Measurements from ENCODE around the gene DRAM2.
"Not testable (repeated sequence)": the region's sequence is repeated elsewhere in the genome, so short reads cannot be mapped to it uniquely, and the experiment has no call there.

DRAM2 gene

DNA sequence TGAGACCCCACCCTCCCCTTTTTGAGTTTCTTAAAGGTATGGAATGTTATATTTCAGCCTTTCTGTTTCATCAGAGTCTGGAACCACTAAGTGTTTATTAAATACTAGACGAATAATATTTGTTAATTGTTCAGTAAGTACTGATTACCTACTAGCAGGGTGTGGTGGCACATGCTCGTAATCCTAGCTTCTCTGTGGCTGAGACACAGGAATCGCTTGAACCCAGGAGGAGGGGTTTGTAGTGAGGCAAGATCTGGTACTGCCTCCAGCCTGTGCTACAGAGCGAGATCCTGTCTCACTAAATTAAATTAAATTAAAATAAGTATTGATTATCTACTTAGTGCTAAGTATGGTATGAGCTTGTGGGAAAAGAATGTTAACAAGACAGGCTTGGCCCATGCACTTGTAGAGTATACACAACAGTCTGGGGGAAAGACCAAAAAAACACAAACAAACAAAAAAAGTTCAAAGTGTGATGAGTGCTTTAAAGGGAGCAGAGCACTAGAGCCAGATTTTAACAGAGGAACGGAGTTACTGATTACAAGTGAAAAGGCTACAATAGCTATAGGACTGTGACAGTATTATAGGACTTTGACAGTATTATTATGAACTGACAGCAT is 2.6 kb upstream of the DRAM2 start:
- no peak for DNase-seq (ENCODE audit: low read depth)

DNA sequence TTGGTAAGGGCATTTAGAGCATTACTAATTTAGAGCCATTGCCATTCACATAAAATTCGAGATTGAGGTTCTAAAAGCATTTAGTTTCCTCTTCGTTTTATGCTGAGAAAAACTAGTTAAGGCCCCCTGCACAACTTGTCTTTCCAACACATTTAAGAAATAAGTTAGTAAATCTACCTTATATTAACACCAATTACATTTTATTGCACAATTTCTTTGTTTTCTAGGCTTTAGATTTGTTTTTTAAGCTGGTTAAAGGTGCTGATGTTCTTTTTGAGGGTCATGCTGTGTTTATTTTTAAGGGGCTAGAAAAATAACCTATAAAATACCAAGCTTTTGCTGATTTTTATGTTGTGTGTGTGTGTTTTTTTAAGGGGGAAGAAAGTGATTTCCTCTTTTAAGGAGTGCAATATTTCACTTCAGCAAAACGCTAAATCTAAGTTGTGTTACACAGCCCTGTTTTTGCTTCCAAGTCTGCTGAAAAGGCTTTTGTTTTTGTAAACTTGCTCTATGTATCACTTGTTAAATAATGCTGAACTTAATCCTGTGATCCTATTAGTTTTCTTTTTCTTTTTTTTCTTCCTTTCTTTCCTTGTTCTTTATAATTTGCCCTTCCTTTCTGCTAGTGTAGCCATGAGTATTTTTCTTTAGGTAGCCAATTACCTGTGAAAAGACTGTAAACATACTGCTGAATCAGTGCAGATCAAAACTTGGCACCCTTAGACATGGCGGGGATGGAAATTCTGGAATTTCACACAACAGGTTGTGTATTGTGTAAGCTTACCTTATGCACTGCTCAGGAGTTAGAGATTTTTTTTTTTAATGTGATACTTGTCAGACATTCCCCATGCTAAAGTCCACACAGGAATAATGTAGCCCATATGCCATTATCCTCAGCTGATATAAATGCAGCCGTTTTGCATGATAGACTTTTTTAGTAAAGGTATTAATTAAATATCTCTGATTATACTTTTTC is 1.6 kb upstream of the DRAM2 start:
- DNase-seq (ENCODE audit: low read depth): no peak

DNA sequence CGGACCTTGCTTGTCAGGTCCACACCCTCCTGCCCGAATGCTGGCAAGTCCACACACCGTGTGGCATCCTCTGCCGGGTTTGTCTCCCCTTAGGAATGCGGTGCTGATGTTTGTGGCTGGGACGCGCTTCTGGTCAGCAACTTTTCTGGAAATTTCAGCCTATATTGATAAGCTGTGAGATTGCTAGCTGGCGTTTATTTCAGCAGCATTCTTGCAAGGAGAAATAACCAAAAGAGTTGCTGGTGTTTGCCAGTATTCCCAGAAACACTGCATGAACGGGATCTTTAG is 731 bp upstream of the DRAM2 start:
- no peak for DNase-seq (ENCODE audit: low read depth)

DNA sequence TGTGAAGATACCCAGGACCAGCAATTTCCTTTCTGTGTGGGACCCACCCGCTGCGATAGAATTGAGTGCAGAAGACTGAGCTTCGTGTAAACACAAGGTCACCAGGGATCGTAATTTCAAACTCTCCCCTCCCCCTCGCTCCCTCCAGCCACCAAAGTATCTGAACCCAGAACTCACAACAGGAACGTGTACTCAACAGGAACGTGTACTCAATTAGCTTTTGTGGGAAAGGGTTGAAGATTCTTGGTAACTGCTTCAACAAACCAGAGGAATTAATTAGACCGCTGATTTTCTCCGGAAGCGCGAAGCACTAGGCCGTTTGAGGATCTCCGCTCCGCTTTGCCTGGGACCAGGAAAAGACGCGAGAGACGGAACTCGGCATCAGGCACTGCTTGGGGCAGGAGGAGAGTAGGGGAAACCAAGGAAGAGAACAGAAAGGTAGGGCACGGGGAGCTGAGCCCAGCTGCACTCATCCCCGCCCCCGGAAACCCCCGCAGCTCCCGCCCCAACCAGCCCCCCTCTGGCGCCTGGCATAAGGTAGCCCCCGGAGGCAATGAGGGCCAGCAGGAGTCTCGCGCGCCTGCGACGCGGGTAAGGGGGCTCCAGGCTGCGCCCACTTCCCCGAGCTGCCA is 453 bp downstream of the DRAM2 start:
- no peak for DNase-seq (ENCODE audit: low read depth)

DNA sequence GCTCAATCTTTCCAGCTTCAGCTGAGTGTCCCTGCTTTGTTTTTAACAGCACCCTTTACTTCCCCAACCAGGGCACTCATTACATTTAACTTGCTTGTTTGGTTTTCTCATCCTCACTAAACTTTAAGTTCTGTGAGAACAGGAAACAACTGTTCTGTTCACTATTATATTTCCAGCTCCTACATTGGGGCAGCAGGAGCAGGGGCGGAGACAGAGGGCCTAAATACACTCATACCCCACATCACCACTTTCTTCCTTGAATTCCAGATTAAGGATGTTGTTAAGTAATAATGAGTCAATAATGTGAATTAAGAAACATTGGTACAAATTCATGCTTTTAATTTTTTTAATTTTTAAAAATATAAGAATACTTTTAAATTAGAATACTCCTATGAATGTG is 6.0 kb downstream of the DRAM2 start:
- no peak for DNase-seq (ENCODE audit: low read depth)

DNA sequence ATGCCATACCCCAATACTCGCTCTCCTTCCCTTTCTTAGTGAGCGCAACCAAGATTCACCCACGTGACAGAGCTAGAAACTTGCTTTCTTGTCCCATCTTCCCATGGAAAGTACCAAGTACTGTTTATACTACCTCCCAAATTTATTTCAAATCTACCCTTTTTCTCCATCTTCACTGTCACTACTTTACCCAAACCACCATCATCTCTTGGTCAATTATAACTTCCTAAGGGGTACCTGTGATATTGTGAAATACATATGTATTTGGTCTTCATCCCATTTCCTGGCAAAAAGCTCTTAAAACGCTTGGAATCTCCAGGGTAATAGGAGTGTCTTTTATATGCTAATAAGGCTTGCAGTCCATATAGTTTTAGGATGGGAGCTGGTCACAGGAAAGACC is 8.2 kb downstream of the DRAM2 start:
- DNase-seq (ENCODE audit: low read depth): no peak

DNA sequence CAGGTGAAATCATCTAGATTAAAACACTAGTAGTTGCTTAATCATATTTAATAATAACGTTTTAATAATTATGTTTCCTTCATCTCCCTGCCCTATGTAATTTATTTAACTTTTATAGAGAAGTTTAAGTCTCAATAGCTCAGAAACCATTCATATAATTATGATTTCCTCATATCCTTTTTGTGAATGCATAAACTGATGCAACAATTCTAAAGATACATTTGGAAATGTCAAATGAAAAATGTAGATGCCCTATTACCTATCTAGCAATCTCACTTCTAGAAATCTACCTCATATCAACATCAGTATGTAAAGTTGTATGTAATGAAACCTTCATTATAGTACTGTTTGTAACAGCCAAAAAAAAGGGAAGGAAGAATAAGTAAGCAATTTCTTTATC is 10.5 kb downstream of the DRAM2 start:
- DNase-seq (ENCODE audit: low read depth): no peak

DNA sequence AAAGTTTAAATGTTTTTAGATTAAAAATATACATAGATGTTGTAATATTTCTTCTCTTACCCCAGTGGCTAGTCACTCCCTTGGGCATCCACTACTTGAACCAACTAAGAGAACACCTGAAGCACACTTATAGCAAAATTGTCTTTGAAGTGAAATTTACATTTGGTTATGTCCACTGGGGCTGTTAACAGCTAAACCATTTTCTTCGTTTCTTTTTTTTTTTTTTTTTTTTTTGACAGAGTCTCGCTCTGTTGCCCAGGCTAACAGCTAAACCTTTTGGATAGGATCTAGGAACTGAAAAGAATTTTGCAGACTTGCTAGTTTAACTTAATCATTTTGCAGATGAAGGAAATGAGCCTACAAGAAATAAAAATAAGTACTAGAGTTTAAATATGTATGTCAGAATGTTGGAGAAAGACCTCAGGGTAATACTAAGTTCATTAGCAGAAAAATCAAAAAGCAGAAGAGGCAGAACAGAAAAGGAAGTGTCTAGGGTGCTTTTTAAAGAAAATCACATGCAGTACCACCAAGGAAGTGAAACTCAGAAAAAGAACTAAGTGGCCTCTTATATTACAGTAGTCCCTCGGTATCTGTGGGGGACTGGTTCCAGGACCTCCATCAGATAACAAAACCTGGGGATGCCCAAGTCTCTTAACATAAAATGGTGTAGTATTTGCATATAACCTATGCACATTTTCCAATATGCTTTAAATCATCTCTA is 11.8 kb downstream of the DRAM2 start:
- DNase-seq (ENCODE audit: low read depth): no peak

DNA sequence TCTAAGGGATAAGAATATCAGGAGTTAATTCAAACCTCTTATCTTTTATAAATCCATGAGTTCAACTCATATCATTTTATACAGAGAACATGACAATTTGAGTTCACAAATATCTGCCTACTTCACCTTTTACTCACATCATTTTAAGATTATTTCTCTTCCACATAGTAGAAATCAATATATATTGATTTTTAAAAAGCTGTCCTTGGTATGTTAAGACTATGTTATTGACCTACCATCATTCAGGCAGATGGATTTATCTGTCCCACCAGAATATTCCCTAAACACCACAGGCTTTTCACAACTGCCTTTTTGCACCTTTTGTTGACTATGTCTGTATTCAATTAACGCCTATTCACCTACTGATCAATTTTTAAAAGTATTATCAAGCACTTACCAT is 13.5 kb downstream of the DRAM2 start:
- no peak for DNase-seq (ENCODE audit: low read depth)

DNA sequence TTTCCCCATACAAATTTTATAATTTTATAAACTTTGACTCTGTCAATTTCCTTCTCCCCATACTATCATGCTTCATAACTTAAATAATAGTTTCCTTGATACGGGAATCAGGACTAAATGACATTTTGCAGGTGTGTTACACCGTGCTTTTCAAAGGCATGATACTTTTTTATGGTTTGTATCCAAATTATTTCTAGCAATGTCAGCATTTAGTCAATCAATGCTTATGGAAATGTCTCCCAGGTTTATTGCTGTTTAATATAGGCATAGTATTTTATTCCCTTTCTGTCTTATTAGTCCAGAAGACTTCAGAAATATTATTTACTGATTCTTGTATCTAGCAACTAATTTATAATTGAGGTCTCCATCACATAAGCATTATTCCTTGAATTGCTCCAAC is 23.4 kb downstream of the DRAM2 start:
- DNase-seq (ENCODE audit: low read depth): no peak

DNA sequence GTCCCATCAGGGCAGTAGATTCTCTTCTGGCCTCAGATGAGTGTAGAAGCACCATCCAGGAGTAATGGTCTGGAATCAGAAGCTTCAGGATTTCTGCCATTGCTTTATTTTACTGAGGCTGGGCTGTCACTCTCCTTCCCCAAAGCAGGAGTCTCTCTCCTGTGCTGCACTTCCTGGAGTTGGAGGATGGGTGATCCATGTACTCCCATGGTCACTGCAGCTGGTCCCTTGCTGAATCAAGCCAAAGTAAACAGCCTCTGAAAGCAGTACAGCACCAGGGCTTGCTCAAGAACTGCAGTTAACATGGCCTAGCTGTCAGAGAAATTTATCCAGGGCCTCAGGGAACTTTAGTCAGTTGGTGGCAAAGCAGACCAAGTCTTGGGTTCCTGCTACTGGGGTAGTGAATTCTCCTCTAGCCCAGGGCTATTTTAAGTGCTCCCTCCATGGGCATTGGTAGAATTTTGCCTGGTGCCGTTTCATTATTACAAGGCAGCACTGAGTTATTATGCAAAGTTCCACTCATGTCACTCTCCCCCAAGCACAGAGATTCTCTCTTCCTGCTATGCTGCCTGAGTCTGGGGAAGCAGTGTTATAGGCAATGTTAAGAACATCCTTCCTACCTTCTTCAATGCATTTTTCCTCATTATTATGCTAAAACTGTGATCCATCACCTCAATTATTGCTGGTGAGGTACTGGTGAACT is 29.5 kb downstream of the DRAM2 start:
- no peak for DNase-seq (ENCODE audit: low read depth)

DNA sequence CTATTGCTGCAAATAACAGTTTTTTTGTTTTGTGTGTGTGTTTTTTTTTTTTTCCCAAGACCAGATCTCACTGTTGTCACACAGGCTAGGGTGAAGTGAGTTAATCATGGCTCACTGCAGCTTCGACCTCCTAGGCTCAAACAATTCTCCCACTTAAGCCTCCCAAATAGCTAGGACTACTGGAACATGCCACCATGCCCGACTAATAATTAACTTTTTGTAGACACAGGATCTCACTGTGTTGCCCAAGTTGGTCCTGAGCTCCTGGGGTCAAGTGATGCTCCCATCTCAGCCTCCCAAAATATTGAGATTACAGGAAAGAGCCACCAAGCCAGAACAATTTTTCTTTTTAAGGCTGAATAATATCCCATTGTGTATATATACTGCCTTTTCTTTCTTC is 34.9 kb downstream of the DRAM2 start:
- no peak for DNase-seq (ENCODE audit: low read depth)

DNA sequence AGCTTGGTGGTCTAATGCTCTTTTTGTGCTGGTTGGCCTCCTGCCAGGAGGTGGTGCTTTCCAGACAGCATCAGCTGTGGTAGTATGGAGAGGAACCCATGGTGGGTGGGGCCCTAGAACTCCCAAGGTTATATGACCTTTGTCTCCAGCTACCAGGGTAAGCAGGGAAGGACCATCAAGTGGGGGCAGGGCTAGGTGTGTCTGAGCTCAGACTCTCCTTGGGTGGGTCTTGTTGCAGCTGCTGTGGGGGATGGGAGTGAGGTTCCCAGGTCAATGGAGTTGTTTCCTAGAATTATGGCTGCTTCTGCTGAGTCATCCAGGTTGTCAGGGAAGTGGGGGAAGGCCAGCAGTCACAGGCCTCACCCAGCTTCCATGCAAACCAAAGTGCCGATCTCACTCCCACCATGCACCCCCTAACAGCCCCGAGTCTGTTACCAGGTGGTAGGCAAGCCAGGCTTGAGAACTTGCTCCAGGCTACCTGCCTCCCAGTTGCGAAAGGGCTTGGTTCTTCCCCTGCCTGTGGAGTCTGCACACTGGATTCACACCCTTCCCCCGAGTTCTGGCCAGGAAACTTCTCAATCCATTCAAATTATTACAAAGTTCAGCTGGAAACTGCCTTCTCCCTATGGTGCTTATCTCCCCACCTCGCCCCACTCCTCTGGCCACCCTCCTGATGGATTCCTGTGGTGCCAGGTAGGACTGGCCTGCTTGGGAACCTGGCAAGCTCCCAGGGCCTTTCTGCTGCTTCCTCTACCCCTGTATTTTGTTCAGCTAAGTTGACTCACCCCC is 37.8 kb downstream of the DRAM2 start:
- DNase-seq (ENCODE audit: low read depth): no peak

DNA sequence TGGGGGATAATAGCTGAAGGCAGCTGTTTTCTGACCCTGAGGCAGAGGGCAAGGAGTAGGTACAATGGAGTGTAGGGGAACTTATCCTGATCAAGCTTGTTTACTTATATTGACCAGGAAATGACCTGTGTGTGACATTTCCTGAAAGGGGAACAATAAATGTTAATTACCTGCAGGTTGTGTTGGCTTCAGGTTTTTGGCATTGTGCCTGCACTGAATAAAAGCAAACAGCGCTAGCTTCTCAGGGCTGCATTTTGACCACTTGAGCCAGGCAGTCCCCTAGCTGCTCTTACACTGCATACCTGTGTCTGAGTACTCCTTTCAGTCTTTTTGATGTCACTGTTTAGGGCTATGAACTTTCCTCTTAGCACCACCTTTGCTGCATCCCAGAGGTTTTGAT is 40.6 kb downstream of the DRAM2 start:
- no peak for DNase-seq (ENCODE audit: low read depth)

DNA sequence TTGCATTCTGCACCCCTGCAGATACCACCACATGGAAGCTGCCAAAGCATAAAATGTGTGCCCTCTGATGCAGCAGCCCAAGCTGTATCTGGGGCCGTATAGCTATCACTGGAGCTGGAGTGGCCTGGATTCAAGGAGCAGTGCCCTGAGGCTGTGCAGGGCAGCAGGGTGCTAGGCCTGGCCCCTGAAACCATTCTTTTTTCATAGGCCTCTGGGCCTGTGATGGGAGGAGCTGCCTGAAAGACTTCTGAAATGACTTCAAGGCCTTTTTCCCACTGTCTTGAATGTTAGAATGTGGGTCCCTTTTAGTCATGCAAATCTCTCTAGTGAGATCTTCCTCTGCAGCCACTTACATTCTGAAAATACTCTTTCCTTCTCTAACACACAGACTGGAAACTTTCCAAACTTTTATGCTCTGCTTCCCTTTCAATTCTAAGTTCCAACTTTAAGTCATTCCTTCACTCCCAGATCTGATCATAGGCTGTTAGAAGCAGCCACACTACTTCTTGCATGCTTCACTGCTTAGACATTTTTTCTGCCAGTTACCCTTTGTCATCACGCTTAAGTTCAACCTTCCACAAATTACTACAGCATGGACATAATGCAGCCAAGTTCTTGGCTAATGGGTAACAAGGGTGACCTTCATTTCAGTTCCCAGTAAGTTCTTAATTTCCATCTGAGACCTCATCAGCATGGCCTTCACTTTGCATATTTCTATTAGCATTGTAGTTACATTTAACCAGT is 42.4 kb downstream of the DRAM2 start:
- DNase-seq (ENCODE audit: low read depth): no peak

DNA sequence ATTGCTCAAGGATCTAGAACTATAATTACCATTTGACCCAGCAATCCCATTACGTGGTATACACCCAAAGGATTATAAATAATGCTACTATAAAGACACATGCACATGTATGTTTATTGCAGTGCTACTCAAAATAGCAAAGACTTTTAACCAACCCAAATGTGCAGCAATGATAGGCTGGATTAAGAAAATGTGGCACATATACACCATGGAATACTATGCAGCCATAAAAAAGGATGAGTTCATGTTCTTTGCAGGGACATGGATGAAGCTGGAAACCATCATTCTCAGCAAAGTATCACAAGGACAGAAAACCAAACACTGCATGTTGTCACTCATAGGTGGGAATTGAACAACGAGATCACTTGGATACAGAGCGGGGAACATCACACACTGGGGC is 44.5 kb downstream of the DRAM2 start:
- not testable (repeated sequence) for DNase-seq (ENCODE audit: low read depth)

DNA sequence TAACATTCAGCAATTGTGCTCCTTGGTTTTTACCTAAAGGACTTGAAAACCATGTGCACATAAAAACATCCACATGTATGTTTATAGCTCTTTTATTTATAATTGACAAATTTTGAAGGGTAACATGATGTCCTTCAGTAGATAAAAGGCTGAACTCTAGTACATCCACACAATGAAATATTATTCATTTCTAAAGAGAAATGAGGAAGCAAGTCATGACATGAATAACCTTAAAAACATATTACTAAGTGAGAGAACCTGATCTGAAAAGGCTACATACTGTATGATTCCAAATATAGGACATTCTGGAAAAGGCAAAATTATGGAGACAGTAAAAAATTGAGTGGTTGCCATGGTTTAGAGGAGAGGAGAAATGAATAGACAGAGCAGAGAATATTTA is 50.3 kb downstream of the DRAM2 start:
- no peak for DNase-seq (ENCODE audit: low read depth)

DNA sequence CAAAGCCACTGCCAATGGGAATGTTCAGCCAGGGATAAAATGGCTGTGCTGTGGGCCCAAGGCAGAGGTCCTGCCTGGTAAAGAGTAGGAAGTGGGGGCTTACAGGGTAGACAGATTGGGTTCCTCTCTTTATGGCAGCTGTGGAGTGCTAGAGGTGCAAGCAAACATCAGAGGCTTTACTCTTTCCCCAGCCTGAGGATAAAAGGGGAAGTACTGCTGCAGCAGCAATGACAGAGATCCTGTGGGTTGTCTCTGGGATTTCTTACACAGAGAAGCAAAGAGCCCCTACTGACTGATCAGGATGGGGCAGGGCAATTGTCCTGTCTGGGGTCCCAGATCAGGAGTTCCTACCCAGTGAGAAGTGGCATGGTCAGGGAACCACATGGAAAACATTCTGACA is 54.2 kb downstream of the DRAM2 start:
- DNase-seq (ENCODE audit: low read depth): no peak

DNA sequence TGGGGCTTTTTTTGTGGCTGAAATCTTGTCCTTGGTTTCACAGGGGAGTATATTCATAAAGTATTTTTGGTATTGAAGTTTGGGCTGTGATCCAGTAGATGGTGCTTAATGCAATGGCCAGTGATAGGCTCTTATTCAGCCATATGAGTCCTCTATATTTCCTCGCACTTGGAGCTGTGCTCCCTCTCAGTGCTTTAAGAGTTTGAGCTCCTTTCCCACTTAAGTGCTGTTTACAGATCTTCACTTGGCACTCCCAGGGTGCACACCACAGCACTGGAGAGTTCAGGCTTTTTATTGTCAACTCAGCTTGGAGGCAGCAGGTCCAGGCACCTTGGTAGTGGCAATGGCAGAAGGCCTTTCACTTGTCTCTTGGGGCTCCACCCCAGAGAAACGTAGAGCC is 54.9 kb downstream of the DRAM2 start:
- DNase-seq (ENCODE audit: low read depth): no peak

DNA sequence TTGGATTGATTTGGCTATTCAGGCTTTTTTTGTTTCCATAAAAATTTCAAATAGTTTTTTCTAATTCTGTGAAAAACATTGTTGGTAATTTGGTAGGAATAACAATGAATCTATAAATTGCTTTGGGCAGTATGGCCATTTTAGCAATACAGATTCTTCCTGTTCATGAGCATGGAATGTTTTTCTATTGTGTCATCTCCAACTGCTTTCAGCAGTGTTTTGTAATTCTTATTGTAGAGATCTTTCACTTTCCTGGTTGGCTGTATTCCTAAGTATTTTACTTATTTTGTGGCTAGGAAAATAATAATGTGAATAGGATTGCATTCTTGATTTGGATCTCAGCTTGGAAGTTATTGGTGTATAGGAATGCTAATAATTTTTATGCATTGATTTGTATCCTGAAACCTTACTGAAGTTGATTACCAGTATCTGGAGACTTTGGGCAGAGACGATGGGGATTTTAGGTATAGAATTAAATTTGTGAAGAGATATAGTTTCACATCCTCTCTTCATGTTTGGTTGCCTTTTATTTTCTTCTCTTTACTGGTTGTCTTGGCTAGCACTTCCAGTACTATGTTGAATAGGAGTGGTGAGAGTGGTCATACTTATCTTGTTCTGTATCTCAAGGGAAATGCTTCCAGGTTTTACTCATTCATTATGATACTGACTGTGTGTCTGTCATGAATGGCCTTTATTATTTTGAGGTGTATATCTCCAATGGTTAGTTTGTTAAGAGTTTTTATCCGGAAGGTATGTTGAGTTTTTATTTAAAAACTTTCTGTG is 57.3 kb downstream of the DRAM2 start:
- DNase-seq (ENCODE audit: low read depth): no peak
